HG02588 (cell line): Measurements from ENCODE around the gene TSPY2.
"Not testable (repeated sequence)": the region's sequence is repeated elsewhere in the genome, so short reads cannot be mapped to it uniquely, and the experiment has no call there.

Experiments used
- ATAC-seq: cut with Tn5 transposase; IDR thresholded peaks from one replicate; pipeline ENCODE4 v1.9.1; 2021; ENCODE audit warnings: mild to moderate bottlenecking, moderate library complexity; ENCODE audit not compliant: unreplicated experiment

TSPY2 gene, protein sequence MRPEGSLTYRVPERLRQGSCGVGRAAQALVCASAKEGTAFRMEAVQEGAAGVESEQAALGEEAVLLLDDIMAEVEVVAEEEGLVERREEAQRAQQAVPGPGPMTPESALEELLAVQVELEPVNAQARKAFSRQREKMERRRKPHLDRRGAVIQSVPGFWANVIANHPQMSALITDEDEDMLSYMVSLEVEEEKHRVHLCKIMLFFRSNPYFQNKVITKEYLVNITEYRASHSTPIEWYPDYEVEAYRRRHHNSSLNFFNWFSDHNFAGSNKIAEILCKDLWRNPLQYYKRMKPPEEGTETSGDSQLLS

DNA sequence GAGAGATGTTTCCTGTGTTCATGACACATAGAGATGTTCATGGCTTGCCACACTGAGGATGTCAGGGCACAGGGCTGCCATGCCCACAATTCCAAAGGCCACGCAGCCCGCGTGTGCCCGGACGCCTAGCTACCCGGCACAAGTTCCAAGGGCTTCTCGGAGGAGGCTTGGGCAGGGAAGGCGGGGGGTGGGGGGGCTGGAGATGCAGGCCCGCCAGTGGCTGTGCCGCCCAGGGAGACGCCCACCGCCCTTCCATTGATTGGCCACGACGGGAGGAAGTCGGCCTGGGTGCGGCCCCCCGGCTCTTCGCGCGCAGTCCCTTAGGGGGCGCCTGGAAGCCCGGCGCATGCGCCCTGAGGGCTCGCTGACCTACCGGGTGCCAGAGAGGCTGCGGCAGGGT, at the start of gene TSPY2:
Gene TSPY2 (plus strand): TSS at position 301 of the 400 bp plus-strand sequence. CDS start 46 bp downstream, at position 347.
- ATAC-seq: not testable (repeated sequence)

DNA sequence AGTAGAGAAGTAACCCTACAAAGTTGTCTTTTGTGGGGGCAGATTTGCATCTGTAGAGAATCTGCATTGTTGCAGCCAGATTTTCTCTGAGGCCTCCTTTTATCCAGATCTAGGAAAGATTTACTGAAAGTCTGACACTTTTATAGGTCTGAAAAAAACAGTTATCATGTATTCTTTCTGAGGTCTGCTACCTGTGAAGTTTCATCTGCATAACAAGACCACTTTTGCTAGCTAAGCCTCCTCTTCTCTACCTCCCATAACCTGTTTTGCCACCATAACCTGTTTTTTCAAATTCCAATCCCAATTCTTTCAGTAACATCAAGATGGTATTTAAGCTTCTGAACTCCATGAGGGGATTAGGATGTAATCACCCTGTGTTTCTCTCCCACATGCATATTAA, 36.5 kb upstream of the TSPY2 start:
- not testable (repeated sequence) for ATAC-seq

DNA sequence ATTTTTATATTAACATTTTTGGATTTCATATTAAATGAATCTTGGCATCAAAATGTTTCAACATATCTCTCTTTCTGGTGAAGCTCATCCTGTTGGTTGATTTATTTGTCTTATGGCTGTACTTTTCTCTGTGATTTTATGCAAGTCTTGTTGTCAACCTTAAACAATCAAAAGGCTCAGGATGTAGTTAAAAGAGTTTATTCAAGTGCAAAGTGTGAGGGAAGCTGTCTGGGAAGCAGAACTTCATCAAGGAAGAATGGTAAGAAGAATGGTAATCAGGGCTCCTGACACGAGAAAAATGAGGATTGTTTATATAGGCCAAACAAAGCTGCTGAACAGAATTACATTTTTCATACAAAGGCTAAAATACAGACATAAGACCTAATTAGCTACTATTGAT, 29.0 kb upstream of the TSPY2 start:
- ATAC-seq: not testable (repeated sequence)

DNA sequence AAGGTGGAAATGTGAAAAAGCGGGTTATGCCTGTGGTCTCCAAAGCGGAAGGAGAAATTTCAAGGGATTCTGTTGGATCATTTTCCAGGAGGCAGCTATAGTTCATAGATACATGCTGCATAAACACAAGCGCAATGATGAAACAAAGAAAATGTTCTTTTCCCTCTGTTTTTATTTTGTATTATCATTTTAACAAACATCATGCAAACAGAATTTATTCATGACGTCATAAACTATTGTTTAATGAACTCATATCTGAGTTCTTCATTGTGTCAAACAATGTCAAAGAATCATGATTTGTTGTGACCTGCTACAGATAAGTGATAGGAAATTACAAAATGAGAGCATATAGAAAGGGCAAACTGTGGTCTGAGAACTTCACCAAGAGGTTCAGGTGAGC, 23.8 kb downstream of the TSPY2 start:
- not testable (repeated sequence) for ATAC-seq
